AG04449 (cell line): ENCODE results near the gene TMEM169.

Experiments
- CTCF ChIA-PET: fragments of 350-600 bp; formaldehyde crosslinking; extraction: SDS; loops from one replicate; lab custom pipeline; 2021; ENCODE audit warnings: antibody characterized with exemption; lab: Yijun Ruan, JAX
- POLR2A ChIA-PET: fragments of 400-600, 350-600 bp; formaldehyde crosslinking; extraction: SDS; loops from one replicate; lab custom pipeline; 2020; ENCODE audit warnings: antibody characterized with exemption, inconsistent platforms; lab: Yijun Ruan, JAX
- DNase-seq: peaks from one replicate; pipeline ENCODE4 v3.0.0-alpha.2; 2010; ENCODE audit warnings: low read depth, low spot score
- H3K4me3 ChIP-seq: 2 replicates; pipeline ENCODE4 v1.5.1; 2011; ENCODE audit warnings: low read depth, mild to moderate bottlenecking, control low read depth, low read length
- TF ChIP-seq, protein P1 (sequence below): IDR thresholded peaks from one replicate; pipeline ENCODE4 v1.5.1; 2011; ENCODE audit warnings: mild to moderate bottlenecking, moderate library complexity, low read length, control low read depth, inconsistent platforms; ENCODE audit not compliant: insufficient read depth; ENCODE audit errors: missing control alignments

Gene TMEM169

DNA sequence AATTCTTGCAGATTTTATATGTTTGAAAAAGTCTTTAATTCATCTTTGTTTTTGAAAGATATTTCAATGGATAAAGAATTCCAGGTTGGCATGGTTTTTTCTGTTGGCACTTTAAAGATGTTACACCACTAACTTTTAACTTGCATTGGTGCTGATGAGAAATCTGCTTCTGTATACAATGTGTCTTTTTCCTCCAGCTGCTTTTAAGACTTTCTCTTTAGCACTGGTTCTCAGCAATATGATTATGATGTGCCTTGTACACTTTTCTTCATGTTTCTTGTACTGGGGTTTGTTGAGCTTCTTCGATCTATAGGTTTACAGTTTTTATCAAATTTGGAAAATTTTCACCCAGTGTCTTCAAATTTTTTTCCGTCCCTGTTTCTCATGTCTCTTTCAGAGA is 29.3 kb upstream of the TMEM169 start:
- CTCF ChIA-PET, result interaction anchor here (0.6 to 10.8 kb wide), 3 partner anchors 8 to 39 kb away, joined by 3 to 104 read pairs (median 3); partner anchors contain the start of gene MREG
- DNase-seq, result no peak
- TF ChIP-seq, protein P1, sequence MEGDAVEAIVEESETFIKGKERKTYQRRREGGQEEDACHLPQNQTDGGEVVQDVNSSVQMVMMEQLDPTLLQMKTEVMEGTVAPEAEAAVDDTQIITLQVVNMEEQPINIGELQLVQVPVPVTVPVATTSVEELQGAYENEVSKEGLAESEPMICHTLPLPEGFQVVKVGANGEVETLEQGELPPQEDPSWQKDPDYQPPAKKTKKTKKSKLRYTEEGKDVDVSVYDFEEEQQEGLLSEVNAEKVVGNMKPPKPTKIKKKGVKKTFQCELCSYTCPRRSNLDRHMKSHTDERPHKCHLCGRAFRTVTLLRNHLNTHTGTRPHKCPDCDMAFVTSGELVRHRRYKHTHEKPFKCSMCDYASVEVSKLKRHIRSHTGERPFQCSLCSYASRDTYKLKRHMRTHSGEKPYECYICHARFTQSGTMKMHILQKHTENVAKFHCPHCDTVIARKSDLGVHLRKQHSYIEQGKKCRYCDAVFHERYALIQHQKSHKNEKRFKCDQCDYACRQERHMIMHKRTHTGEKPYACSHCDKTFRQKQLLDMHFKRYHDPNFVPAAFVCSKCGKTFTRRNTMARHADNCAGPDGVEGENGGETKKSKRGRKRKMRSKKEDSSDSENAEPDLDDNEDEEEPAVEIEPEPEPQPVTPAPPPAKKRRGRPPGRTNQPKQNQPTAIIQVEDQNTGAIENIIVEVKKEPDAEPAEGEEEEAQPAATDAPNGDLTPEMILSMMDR, result no peak
- no peak overlapping the region for H3K4me3 ChIP-seq
- POLR2A ChIA-PET, result no interaction called here

DNA sequence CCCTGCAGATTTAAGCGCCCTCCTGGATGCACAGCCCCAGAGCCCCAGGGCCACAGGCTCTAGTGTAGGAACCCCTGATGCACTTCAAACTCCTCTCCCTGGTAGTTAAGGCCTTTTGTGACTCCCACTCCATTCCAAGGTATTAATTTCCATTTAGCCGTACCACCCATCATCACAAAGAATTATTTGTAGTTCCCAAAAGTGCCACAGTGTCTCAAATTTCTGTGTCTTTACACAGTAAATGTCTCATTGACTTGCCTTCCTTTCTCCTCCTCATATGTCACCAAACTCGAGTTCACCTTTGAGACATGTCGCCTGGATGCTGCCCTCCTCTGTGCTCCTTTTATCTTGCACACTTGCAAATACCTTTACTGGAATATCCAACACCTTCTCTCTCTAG is 26.0 kb upstream of the TMEM169 start:
- ChIA-PET POLR2A (no interaction called here), CTCF (interaction anchor here (1.1 to 10.8 kb wide), 3 partner anchors 10 to 20 kb away, joined by 4 to 104 read pairs (median 8); no protein-coding TSS in a partner anchor)
- TF ChIP-seq, protein P1, result no peak
- no peak for DNase-seq
- no peak overlapping the region for H3K4me3 ChIP-seq

DNA sequence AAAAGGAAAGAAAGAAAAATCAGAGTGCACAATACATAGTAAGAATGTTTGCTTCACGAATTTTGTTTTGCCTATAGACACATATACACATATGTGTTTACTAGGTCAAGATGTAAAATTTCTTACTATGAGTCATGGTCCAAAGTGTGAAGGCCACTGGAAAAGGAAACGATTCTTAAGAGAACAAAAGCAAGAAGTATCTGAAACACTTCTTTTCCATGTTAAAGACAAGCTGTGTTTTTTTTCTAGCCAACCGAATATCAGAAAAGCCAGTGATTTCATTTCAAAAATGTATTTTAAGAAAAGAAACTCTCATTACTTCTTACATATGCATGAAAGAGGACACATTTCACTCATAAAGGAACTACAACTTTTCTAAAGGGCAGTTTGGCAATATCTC is 25.0 kb upstream of the TMEM169 start:
- ChIA-PET POLR2A (no interaction called here), CTCF (interaction anchor here (2.9 to 10.8 kb wide), 2 partner anchors 10 to 21 kb away, joined by 8 to 104 read pairs; no protein-coding TSS in a partner anchor)
- no peak overlapping the region for H3K4me3 ChIP-seq
- DNase-seq, result no peak
- TF ChIP-seq, protein P1, result no peak

DNA sequence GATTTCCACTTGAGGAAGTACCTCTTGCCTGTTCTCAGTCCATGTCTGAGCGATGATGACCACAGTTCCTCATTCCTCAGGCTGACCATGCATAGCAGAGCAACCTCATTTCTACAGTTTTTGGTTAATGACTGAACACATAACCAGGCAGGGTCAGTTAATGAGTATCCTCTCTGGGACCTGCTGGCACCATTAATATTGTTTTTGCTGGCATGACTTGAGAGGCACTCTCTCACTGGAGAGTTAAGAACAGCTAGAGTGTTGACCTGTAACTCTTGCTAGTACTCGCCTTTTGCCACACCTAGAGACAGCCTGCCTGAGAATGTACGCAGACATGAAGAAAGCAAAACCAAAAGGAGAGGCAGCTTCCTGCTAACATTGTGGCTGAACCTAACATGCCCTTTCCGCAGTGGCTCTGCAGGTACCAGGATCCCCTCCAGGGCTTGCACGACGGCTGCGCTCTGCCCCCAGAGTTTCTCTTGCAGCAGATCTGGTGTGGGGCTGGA is 24.0 kb upstream of the TMEM169 start:
- peak; percentile 60 for DNase-seq
- ChIA-PET CTCF (interaction anchor here (1.9 to 5.5 kb wide), 3 partner anchors 9 to 35 kb away, joined by 6 to 45 read pairs (median 8); no protein-coding TSS in a partner anchor), POLR2A (no interaction called here)
- TF ChIP-seq, protein P1, result no peak
- no peak overlapping the region for H3K4me3 ChIP-seq

DNA sequence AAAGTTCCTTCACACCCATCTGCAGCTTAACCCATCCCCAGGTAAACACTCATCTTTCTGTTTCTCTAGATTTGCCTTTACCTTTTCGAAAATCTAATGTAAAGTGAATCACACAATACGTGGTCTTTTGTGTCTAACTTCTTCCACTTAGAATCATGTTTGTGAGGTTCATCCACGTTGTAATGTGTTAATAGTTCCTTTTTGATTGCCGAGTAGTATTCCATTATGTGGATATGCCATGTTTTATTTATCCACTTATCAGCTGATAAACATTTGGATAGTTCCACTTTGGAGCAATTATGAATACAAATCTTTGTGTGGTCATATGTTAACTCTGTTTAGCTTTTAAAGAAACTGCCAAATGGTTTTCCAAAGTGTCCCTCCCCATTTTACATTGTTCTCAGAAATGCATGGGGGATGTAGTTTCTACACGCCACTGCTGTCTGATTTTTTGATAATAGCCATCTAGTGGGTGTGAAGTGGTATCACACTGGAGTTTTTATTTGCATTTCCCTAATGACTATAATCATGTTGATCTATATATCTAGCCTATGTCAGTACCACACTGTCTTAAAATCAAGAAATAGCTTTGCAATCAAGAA is 22.4 kb upstream of the TMEM169 start:
- CTCF ChIA-PET, result interaction anchor here (0.6 to 5.5 kb wide), 8 partner anchors 9 to 45 kb away, joined by 3 to 45 read pairs (median 4); no protein-coding TSS in a partner anchor

DNA sequence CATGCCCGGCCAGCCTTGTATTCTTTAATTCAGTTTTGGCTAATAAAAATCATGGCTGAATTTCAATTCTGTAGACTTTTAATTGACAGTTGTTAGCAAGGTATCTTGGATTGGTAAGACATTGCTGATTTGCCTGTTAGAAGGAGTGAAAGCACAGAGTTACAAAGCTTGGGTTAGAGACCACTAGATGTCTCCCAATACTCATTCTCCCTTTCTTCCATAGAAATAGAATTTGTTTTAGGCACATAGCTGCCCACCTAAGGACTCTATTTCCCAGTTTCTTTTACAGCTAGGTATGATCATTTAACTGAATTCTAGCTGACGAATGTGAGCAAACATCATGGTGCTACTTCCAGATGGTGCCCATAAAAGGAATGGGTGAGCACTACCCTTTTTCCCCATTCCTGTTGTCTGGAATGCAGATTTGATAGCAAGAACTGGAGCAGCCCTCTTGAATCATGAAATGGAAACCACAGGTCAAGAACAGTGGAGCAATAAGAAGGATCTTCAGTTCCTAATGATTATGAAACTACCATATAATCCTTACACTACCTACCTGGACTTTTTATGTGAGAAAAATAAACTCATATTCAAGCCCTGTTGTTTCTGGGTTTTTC is 17.6 kb upstream of the TMEM169 start:
- POLR2A ChIA-PET, result no interaction called here
- DNase-seq, result no peak
- no peak overlapping the region for H3K4me3 ChIP-seq
- CTCF ChIA-PET, result interaction anchor here (0.8 kb wide), 2 partner anchors 19 to 50 kb away, joined by 3 read pairs; no protein-coding TSS in a partner anchor
- TF ChIP-seq, protein P1, result no peak

More for the DNA sequence above, 22.4 kb upstream of the TMEM169 start:
- TF ChIP-seq, protein P1, result no peak
- no peak for DNase-seq
- POLR2A ChIA-PET, result no interaction called here
- H3K4me3 ChIP-seq, result no peak overlapping the region
